Muscle of back (tissue), 11 donors: ENCODE results near the gene FLRT1. TPM values are rescaled to one million over a fixed set of nuclear protein-coding genes. Genes with fewer than 3 reads are reported as not detected.

Experiments
- DNase-seq, 3 donors: peaks; one replicate each; pipeline versions ENCODE4 v3.0.0 to v3.0.0-alpha.2; 2013
- polyA plus RNA-seq, 10 donors: library from polyadenylated mRNA; unstranded; fragments of 120-200 nt; gene quantifications; one replicate each; pipeline ENCODE4 v1.2.1, GENCODE V29; 2013; ENCODE audit not compliant: insufficient read length in 10 of 10

The FLRT1 gene
- polyA plus RNA-seq, 10 donors = 1.7 to 6.9 (median 2.3) TPM

- no peak for DNase-seq
Observed at GRCh38 chr11:64004590-64004984, 31.1 kb upstream of the FLRT1 start.

DNA sequence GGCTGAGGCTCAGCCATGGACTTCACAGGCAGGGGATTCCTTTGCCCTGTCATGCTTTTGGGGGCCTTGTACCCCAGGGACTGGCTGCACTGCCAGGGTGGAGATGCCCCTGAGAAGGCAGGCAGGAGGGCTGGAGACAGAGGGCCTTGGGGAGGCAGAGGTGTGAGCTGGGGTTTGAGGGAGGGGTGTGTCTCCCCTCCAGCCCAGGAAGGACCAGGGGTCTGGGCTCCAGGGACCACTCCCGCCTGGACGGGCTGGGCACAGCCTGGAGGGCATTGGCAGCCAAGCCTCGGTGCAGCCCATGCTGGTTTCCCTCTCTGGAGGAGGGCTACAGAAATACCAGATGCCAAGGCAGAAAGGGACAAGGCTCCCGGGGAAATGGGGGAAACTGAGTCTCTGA lies 30.0 kb upstream of the FLRT1 start:
- DNase-seq = no peak

- no peak for DNase-seq
Observed at GRCh38 chr11:64006398-64006797, 29.3 kb upstream of the FLRT1 start.

- peak in 1 of 3 donors; percentile 78 for DNase-seq
Observed at GRCh38 chr11:64007160-64007628, 28.5 kb upstream of the FLRT1 start.

DNA sequence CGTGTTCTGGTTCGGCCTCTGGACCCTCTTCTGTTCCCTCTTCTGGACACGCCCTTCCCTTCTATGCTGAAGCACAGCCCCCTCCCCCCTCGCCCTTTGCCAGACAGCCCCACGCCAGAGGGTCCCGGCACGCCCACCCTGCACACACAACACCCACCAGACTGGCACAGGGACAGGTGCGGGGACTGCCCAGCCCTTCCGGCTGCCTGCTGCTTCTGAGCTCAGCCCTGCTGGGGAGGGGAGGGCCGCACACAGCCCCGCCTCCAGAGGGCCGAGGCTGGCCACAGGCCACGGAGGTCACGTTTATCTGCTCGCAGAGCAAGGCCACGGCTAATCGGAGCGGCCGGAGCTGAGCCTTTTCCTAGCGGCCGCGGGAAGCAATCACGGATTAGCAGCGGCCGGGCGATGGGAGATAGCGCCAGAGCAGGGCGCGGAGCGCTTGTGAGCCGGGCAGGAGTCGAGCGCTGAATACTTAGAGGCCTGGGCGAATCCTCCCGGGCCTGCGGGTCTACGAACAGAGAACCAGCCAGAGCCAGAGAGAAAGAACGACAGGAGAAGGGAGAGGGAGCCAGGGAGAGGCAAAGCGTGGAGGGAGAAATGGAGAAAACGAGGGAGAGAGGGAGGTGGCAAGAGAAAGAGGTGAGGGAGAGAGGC lies 28.0 kb upstream of the FLRT1 start:
- DNase-seq = peak; percentile 65 to 90 (median 81)

- DNase-seq = no peak
Observed at GRCh38 chr11:64008283-64008913, 27.3 kb upstream of the FLRT1 start.

DNA sequence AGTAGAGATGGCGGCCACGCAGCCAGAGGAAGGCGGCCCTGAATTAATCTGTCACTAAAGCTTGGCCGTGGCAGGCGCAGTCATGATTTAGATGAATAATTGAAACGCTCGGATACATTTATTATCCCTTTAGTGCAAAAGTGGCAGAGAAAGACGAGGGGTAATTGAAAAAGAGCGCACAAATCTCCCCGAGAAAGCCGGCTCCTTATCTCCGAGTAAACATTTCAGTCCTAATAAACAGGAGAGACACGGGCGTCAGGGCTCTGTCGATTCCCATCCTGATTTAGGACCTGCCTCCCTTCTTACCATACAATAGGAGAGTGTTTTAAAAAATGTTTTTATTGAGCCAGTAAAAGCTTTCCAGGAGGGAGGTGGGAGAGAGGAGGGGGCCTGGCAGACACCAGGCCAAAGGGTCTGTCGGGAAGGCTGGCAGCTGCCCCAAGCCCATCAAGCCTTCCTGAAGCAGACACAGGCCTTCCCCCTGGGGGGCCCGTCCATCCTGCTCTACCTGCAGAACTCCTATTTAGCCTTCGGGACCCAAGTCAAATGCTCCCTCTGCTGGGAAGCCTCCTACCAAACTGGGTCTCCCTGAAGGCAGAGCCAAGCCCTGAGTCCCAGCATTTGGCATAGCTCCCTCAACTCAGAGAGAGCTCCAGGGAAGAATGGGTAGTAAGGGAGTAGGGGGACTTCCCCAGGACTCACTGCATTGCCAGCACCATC lies 26.7 kb upstream of the FLRT1 start:
- DNase-seq = no peak

- no peak for DNase-seq
Observed at GRCh38 chr11:64009710-64010109, 26.0 kb upstream of the FLRT1 start.

GRCh38 chr11:64010783-64011182 lies 24.9 kb upstream of the FLRT1 start:
- no peak for DNase-seq

GRCh38 chr11:64011371-64011770 lies 24.4 kb upstream of the FLRT1 start:
- DNase-seq = no peak

DNA sequence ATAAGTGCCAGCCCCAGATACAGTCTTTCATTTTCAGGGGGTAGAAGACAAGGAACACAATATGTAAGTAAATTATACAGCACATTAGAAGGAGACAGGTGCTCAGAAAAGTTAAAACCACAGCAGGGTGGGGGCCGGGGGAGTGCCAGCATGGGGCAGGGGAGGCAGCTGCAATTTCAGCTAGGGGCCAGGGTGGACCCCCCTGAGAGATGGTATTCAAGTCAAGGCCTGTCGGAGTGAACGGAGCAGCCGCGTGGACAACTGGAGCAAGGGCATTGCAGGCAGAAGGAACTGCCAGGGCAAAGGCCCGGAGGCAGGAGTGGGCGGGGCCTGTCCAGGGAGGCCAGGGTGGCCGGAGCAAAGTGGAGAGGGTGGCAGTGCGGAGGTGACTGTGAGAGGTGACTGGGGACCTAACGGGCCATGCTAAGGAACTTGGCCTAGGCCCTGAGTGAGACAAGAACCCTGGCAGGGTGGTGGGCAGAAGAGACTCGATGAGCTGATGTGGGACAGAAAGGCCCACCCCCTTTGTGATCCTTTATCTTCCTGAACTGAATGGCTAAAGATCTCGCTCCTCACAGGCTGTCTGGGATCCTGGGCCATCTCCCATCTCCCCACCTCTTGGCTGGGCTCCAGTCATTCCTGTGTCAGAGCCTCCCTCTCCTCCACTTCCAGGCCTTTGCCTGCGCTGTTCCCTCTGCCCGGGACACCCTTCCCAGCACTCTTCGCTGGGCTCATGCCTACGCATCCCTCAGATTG lies 22.4 kb upstream of the FLRT1 start:
- DNase-seq = no peak

- DNase-seq = no peak
Observed at GRCh38 chr11:64014356-64014755, 21.4 kb upstream of the FLRT1 start.

GRCh38 chr11:64015510-64015909 lies 20.2 kb upstream of the FLRT1 start:
- no peak for DNase-seq

GRCh38 chr11:64015935-64016845 lies 19.5 kb upstream of the FLRT1 start:
- no peak for DNase-seq

GRCh38 chr11:64017945-64018224 lies 17.8 kb upstream of the FLRT1 start:
- no peak for DNase-seq

DNA sequence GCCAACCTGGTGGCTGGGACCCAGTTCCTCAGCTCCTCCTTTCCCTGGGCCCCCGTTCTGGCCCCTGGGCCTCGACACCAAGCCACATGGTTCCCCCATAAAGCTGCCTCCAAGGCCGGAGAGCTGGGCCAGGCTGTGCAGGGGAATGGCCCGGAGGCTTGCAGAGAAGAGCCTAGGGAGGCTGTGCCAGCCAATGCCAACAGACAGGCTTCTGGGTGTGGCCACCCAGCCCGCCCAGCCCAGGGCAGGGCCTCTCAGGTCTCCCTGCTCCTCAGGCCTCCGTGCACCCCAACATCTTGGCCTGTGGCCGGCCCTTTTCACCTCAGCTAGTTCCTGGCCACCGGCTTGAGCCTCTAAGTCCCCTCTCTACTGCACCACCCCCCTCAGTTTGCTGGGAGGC lies 17.4 kb upstream of the FLRT1 start:
- no peak for DNase-seq

- no peak for DNase-seq
Observed at GRCh38 chr11:64019106-64020037, 16.4 kb upstream of the FLRT1 start.

GRCh38 chr11:64020976-64021756 lies 14.6 kb upstream of the FLRT1 start:
- DNase-seq = no peak

- no peak for DNase-seq
Observed at GRCh38 chr11:64021757-64022093, 14.0 kb upstream of the FLRT1 start.
